Liver (tissue), 9 donors: ENCODE data around the gene ZNF22. TPM values are rescaled to one million over a fixed set of nuclear protein-coding genes. Genes with fewer than 3 reads are reported as not detected.
"Not testable (repeated sequence)": the region's sequence is repeated elsewhere in the genome, so short reads cannot be mapped to it uniquely, and the experiment has no call there.

Experiments used
- DNase-seq: peaks from one replicate; pipeline ENCODE4 v3.0.0-alpha.2; 2017; ENCODE audit warnings: low spot score
- H3K27ac ChIP-seq, 2 donors: one replicate each; pipeline ENCODE4 v1.7.0; 2013; ENCODE audit warnings: inconsistent platforms in 2 of 2, low read length in 2 of 2, control low read depth in 1 of 2, low read depth in 1 of 2, mild to moderate bottlenecking in 1 of 2
- H3K27me3 ChIP-seq, 4 donors: one replicate each; pipeline versions ENCODE4 v1.6.1 to v1.7.0; 2013; ENCODE audit warnings: low read length in 3 of 4, inconsistent platforms in 1 of 4, mild to moderate bottlenecking in 1 of 4, moderate library complexity in 1 of 4; ENCODE audit not compliant: control insufficient read depth in 4 of 4, insufficient read depth in 4 of 4
- H3K36me3 ChIP-seq, 4 donors: one replicate each; pipeline versions ENCODE4 v1.6.1 to v1.7.0; 2013; ENCODE audit warnings: low read length in 3 of 4, mild to moderate bottlenecking in 3 of 4, low read depth in 1 of 4, moderate library complexity in 1 of 4; ENCODE audit not compliant: control insufficient read depth in 4 of 4, insufficient read depth in 3 of 4
- H3K4me1 ChIP-seq, 4 donors: one replicate each; pipeline versions ENCODE4 v1.6.1 to v1.7.0; 2013; ENCODE audit warnings: low read length in 3 of 4, mild to moderate bottlenecking in 3 of 4, moderate library complexity in 1 of 4; ENCODE audit not compliant: control insufficient read depth in 4 of 4, insufficient read depth in 4 of 4
- H3K4me3 ChIP-seq, 3 donors: one replicate each; pipeline versions ENCODE4 v1.6.1 to v1.7.0; 2013; ENCODE audit warnings: low read length in 3 of 3, control low read depth in 1 of 3, low read depth in 1 of 3, mild to moderate bottlenecking in 1 of 3
- H3K9ac ChIP-seq, 2 donors: one replicate each; pipeline ENCODE4 v1.7.0; 2013; ENCODE audit warnings: low read length in 2 of 2, mild to moderate bottlenecking in 2 of 2, moderate library complexity in 2 of 2, control low read depth in 1 of 2, low read depth in 1 of 2
- H3K9me3 ChIP-seq, 4 donors: one replicate each; pipeline versions ENCODE4 v1.6.1 to v1.7.0; 2013; ENCODE audit warnings: low read length in 3 of 4; ENCODE audit not compliant: control insufficient read depth in 4 of 4
- ATF3 ChIP-seq: IDR thresholded peaks from 2 replicates; pipeline ENCODE4 v1.6.1; 2016; ENCODE audit warnings: antibody characterized with exemption
- HNF4A ChIP-seq, 2 donors: conservative IDR thresholded peaks; 2 replicates each; pipeline ENCODE4 v1.6.1; 2016; ENCODE audit warnings: antibody characterized with exemption in 2 of 2, mild to moderate bottlenecking in 2 of 2
- HNF4G ChIP-seq: IDR thresholded peaks from 2 replicates; pipeline ENCODE4 v1.6.1; 2016; ENCODE audit warnings: antibody characterized with exemption
- JUND ChIP-seq, 2 donors: IDR thresholded peaks; 2 replicates each; pipeline ENCODE4 v1.6.1; 2016; ENCODE audit warnings: antibody characterized with exemption in 2 of 2
- MAX ChIP-seq: IDR thresholded peaks from 2 replicates; pipeline ENCODE4 v1.6.1; 2016; ENCODE audit warnings: antibody characterized with exemption
- RAD21 ChIP-seq, 2 donors: IDR thresholded peaks; 2 replicates each; pipeline ENCODE4 v1.6.1; 2016; ENCODE audit warnings: antibody characterized with exemption in 2 of 2, mild to moderate bottlenecking in 2 of 2
- REST ChIP-seq: IDR thresholded peaks from 2 replicates; pipeline ENCODE4 v1.6.1; 2016; ENCODE audit warnings: antibody characterized with exemption, mild to moderate bottlenecking
- RXRA ChIP-seq, 2 donors: IDR thresholded peaks; 2 replicates each; pipeline ENCODE4 v1.6.1; 2017 to 2018; ENCODE audit warnings: antibody characterized with exemption in 2 of 2, mild to moderate bottlenecking in 1 of 2
- SP1 ChIP-seq: IDR thresholded peaks from 2 replicates; pipeline ENCODE4 v1.6.1; 2018; ENCODE audit warnings: antibody characterized with exemption, mild to moderate bottlenecking
- TAF1 ChIP-seq: conservative IDR thresholded peaks from 2 replicates; pipeline ENCODE4 v1.6.1; 2016; ENCODE audit warnings: antibody characterized with exemption, mild to moderate bottlenecking
- WGBS: extraction: QIAGEN DNeasy Blood & Tissue Kit; methylation state at CpG from one replicate; pipeline ENCODE4 v1.1.7; 2013; 5-methylcytosine and 5-hydroxymethylcytosine counted together
- polyA plus RNA-seq, 2 donors: library from polyadenylated mRNA; stranded (reverse) in 1 of 2; unstranded in 1 of 2; fragments of 200-250 nt in 1 of 2; fragments of >200 nt in 1 of 2; fragmentation: Nextera tagmentation in 1 of 2; extraction: Ambion mirVana in 1 of 2; gene quantifications; one replicate each; pipeline versions ENCODE4 v1.2.1 to v1.2.3, GENCODE V29; 2013 to 2015
- total RNA-seq, 2 donors: library from RNA; depleted of rRNA; stranded (reverse); fragments of >200 nt; gene quantifications; one replicate each; pipeline ENCODE4 v1.2.3, GENCODE V29; 2014
- donor health status: healthy.
- donor health status: healthy.
- donor health status: healthy.
- donor health status: healthy.
- donor health status: healthy.

The ZNF22 gene
- total and polyA plus RNA-seq, 4 donors: 10.3 to 22.6 (median 20.3) TPM

GRCh38 chr10:45008524-45009161 lies 7.9 kb downstream of the ZNF22 start (continued):
- no peak for TF ChIP-seq REST
- peak in 1 of 2 donors; percentile 56 for TF ChIP-seq RXRA (IDR thresholded peaks at IDR 0.05)
- TF ChIP-seq TAF1: no peak
- TF ChIP-seq HNF4G: no peak

GRCh38 chr10:45014557-45014956 lies 13.8 kb downstream of the ZNF22 start:
- not testable (repeated sequence) for H3K27ac ChIP-seq, H3K9me3 ChIP-seq, H3K9ac ChIP-seq, H3K4me1 ChIP-seq, H3K27me3 ChIP-seq, H3K4me3 ChIP-seq, H3K36me3 ChIP-seq, DNase-seq
- WGBS: 85% methylated on average over 10 of the region's 10 CpGs

- TF ChIP-seq RAD21 (IDR thresholded peaks at IDR 0.05) (no peak), HNF4G (no peak), MAX (no peak), ATF3 (no peak), SP1 (no peak), JUND (IDR thresholded peaks at IDR 0.05) (no peak)
- Histone ChIP-seq H3K36me3 (no peaks in the 10 kb centered on the region), H3K9ac (no peak overlapping the region), H3K9me3 (no peaks in the 10 kb centered on the region), H3K27ac (no peak overlapping the region), H3K27me3 (no peaks in the 10 kb centered on the region), H3K4me1 (no peaks in the 10 kb centered on the region), H3K4me3 (no peak overlapping the region)
- DNase-seq: no peak
- 57% methylated on average over 2 of the region's 2 CpGs for WGBS
These were observed 14.9 kb downstream of the ZNF22 start for GRCh38 chr10:45015590-45015989.

- Histone ChIP-seq H3K36me3 (no peaks in the 10 kb centered on the region), H3K4me1 (no peaks in the 10 kb centered on the region), H3K27ac (no peak overlapping the region), H3K9ac (no peak overlapping the region), H3K4me3 (no peak overlapping the region), H3K9me3 (peaks cover 0 to 4% (median 0%) of the 10 kb centered on the region in 4 donors), H3K27me3 (no peaks in the 10 kb centered on the region)
- 92% methylated on average over 2 of the region's 2 CpGs for WGBS
- TF ChIP-seq HNF4A (conservative IDR thresholded peaks at IDR 0.05) (no peak), RAD21 (IDR thresholded peaks at IDR 0.05) (no peak)
- no peak for DNase-seq
These were observed 22.7 kb downstream of the ZNF22 start for GRCh38 chr10:45023426-45023825.
